Panc1 (cell line): ENCODE measurements around the gene ASCC3. TPM values are rescaled to one million over a fixed set of nuclear protein-coding genes. Genes with fewer than 3 reads are reported as not detected.

Experiments used
- ATAC-seq: fragments of 200-7000 bp; cut with Tn5 transposase; 2 replicates; pipeline ENCODE4 v1.9.1; 2020; ENCODE audit warnings: mild to moderate bottlenecking, moderate library complexity
- BruUV-seq: library from RNA; stranded (reverse); fragments of 400-500 nt; replicated peaks from 2 replicates; lab custom pipeline; 2021; lab: Mats Ljungman, UMichigan
- CTCF ChIA-PET: fragments of 300-600 bp; sonication (Branson Sonifier 250); formaldehyde crosslinking; loops from one replicate; lab custom pipeline; 2022; ENCODE audit warnings: antibody characterized with exemption; lab: Charles Lee
- POLR2A ChIA-PET: fragments of 300-600 bp; sonication (Branson Sonifier 250); formaldehyde crosslinking; loops from one replicate; lab custom pipeline; 2022; ENCODE audit warnings: antibody characterized with exemption; lab: Charles Lee
- DNase-seq: peaks from one replicate; pipeline ENCODE4 v3.0.0-alpha.2; 2010; ENCODE audit warnings: low read depth, low spot score
- H3K27ac ChIP-seq: 2 replicates; pipeline ENCODE4 v1.5.1; 2011; ENCODE audit warnings: mild to moderate bottlenecking, low read length, inconsistent platforms
- H3K27me3 ChIP-seq: fragments of 200-500 bp; sonication (Bioruptor generic); 2 replicates; pipeline ENCODE4 v1.6.0; 2014; ENCODE audit warnings: low read length, inconsistent platforms; ENCODE audit not compliant: control insufficient read depth, insufficient read depth
- H3K36me3 ChIP-seq: fragments of 200-500 bp; sonication (Bioruptor generic); 2 replicates; pipeline ENCODE4 v1.5.1; 2014; ENCODE audit warnings: inconsistent platforms, mild to moderate bottlenecking, low read length, moderate library complexity; ENCODE audit not compliant: control insufficient read depth, insufficient read depth
- H3K4me1 ChIP-seq: 2 replicates; pipeline ENCODE4 v1.5.1; 2011; ENCODE audit warnings: inconsistent platforms, mild to moderate bottlenecking, low read length, moderate library complexity; ENCODE audit not compliant: control insufficient read depth, insufficient read depth
- H3K4me3 ChIP-seq, 2 experiments: 2 replicates each; pipeline ENCODE4 v1.5.1; 2011 to 2012; ENCODE audit warnings: low read depth in 2 of 2, low read length in 2 of 2, mild to moderate bottlenecking in 2 of 2, inconsistent platforms in 1 of 2, moderate library complexity in 1 of 2
- H3K9me3 ChIP-seq: fragments of 200-500 bp; sonication (Bioruptor generic); 2 replicates; pipeline ENCODE4 v1.5.1; 2014; ENCODE audit warnings: low read depth, mild to moderate bottlenecking, inconsistent platforms, low read length, moderate library complexity; ENCODE audit not compliant: control insufficient read depth, insufficient read depth
- CTCF ChIP-seq: fragments of 450-650 bp; IDR thresholded peaks from 2 replicates; pipeline ENCODE4 v1.5.1; 2017; ENCODE audit warnings: mild to moderate bottlenecking
- POLR2AphosphoS5 ChIP-seq: IDR thresholded peaks from 2 replicates; pipeline ENCODE4 v1.6.1; 2012; ENCODE audit warnings: mild to moderate bottlenecking, low read depth, low read length, moderate library complexity
- SIN3A ChIP-seq: IDR thresholded peaks from 2 replicates; pipeline ENCODE4 v1.6.1; 2012; ENCODE audit warnings: low read depth, mild to moderate bottlenecking, low read length, moderate library complexity, borderline replicate concordance; ENCODE audit not compliant: insufficient read depth
- TCF7L2 ChIP-seq: IDR thresholded peaks from 2 replicates; pipeline ENCODE4 v1.6.1; 2011; ENCODE audit warnings: mild to moderate bottlenecking, low read depth, low read length, inconsistent platforms
- in situ Hi-C: cut with HindIII; loops from 2 replicates; pipeline ENCODE4 v1.10.0; 2016; ENCODE audit warnings: low sequenced_read_pairs, low pct_unique_long_range_greater_than_20kb
- intact Hi-C: fragments of 100-400 bp; cut with micrococcal nuclease; formaldehyde crosslinking; loops from one replicate; pipeline ENCODE4 v1.10.0; 2022; ENCODE audit not compliant: unreplicated experiment
- total RNA-seq: library from RNA; stranded (reverse); gene quantifications from one replicate; pipeline ENCODE4 v1.2.1, GENCODE V29; 2021; ENCODE audit not compliant: unreplicated experiment
- TF ChIP-seq, protein P1 (sequence below), 2 experiments: IDR thresholded peaks; 2 replicates each; pipeline ENCODE4 v1.6.1; 2011 to 2012; ENCODE audit warnings: low read depth in 2 of 2, control low read depth in 1 of 2, low read length in 1 of 2, mild to moderate bottlenecking in 1 of 2, moderate library complexity in 1 of 2; ENCODE audit not compliant: insufficient read depth in 1 of 2

The ASCC3 gene
- total RNA-seq, 1 experiment from 2014 or later, result 46.9 TPM

DNA sequence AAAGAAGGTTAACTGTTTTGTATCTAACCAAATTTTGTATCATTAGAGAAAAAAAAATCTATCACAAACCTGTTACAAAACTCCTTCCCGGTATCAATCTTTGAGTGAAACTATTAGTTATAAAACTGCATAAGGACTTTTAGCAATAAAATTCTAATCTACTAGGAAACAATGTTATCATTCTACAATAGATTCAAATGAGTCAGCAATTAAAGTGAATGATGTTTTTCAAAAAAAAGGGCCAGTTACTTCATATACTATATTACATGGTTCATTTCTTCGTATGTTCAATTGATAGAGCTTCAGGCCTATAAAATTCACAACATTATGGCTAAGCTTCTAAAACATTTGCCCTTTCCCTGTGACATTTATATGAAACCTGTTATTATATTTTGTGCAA lies 15.6 kb downstream of the ASCC3 start:
- Histone ChIP-seq H3K27ac (no peak overlapping the region), H3K4me1 (no peaks in the 10 kb centered on the region; the same call in 1 of the 2 replicates), H3K27me3 (no peaks in the 10 kb centered on the region), H3K4me3 (no peak overlapping the region), H3K36me3 (peaks cover 24% of the 10 kb centered on the region), H3K9me3 (peaks cover 7% of the 10 kb centered on the region; the same call in 1 of the 2 replicates)
- TF ChIP-seq TCF7L2 (no peak), SIN3A (no peak)
- TF ChIP-seq, protein P1, sequence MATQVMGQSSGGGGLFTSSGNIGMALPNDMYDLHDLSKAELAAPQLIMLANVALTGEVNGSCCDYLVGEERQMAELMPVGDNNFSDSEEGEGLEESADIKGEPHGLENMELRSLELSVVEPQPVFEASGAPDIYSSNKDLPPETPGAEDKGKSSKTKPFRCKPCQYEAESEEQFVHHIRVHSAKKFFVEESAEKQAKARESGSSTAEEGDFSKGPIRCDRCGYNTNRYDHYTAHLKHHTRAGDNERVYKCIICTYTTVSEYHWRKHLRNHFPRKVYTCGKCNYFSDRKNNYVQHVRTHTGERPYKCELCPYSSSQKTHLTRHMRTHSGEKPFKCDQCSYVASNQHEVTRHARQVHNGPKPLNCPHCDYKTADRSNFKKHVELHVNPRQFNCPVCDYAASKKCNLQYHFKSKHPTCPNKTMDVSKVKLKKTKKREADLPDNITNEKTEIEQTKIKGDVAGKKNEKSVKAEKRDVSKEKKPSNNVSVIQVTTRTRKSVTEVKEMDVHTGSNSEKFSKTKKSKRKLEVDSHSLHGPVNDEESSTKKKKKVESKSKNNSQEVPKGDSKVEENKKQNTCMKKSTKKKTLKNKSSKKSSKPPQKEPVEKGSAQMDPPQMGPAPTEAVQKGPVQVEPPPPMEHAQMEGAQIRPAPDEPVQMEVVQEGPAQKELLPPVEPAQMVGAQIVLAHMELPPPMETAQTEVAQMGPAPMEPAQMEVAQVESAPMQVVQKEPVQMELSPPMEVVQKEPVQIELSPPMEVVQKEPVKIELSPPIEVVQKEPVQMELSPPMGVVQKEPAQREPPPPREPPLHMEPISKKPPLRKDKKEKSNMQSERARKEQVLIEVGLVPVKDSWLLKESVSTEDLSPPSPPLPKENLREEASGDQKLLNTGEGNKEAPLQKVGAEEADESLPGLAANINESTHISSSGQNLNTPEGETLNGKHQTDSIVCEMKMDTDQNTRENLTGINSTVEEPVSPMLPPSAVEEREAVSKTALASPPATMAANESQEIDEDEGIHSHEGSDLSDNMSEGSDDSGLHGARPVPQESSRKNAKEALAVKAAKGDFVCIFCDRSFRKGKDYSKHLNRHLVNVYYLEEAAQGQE (IDR thresholded peaks at IDR 0.05; ENCODE audit: insufficient read depth in 1 of 2, low read depth in 2 of 2, low read length in 1 of 2), result no peak
- DNase-seq, result no peak
- POLR2A ChIA-PET, result no interaction called here
- BruUV-seq, result no TSS peak
- in situ Hi-C loops (no loop called here), intact Hi-C loops (no loop called here)
- ATAC-seq, result no peak
- CTCF ChIA-PET, result no interaction called here

DNA sequence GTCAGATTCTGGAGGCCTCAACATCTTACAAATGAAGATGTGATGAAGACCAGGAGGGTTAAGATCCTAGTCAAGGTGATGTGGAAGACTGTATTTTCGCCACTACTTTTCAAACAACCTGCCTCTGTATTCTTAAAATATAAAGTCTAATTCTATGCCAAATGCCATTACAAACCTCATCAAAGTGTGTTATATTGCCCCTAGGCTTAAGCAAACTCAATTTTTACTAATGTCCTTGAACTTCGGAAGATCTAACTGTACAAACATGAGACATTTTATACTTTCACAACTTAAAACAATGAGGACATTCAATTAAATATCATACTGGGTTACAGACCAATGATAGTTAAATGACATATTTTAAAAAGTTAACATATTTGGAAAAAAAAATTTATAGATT lies 19.1 kb downstream of the ASCC3 start:
- no peak for DNase-seq
- in situ Hi-C loops, result no loop called here
- intact Hi-C loops, result no loop called here

More for the DNA sequence above, 19.1 kb downstream of the ASCC3 start:
- peaks cover 23% of the 10 kb centered on the region for H3K36me3 ChIP-seq
- ChIA-PET CTCF (no interaction called here), POLR2A (no interaction called here)
- H3K9me3 ChIP-seq, result peaks cover 38% of the 10 kb centered on the region
- H3K4me3 ChIP-seq, result no peak overlapping the region
- ATAC-seq, result no peak
- no peaks in the 10 kb centered on the region for H3K4me1 ChIP-seq
- no peak overlapping the region for H3K27ac ChIP-seq
- H3K27me3 ChIP-seq, result no peaks in the 10 kb centered on the region
- TF ChIP-seq, protein P1 (IDR thresholded peaks at IDR 0.05; ENCODE audit: insufficient read depth in 1 of 2, low read depth in 2 of 2, low read length in 1 of 2), result no peak
- TF ChIP-seq TCF7L2, result no peak
- TF ChIP-seq CTCF, result no peak
- no peak for TF ChIP-seq POLR2AphosphoS5
- no peak for TF ChIP-seq SIN3A
- BruUV-seq, result no TSS peak
